Cortex of kidney (tissue), 1 donor: ENCODE results near the gene DENND1A.

Source experiments
- DNase-seq: peaks from one replicate; lab custom pipeline; 2025; lab: John Stamatoyannopoulos, UW

Gene DENND1A

GRCh38 chr9:123865226-123866000 is 64.5 kb downstream of the DENND1A start:
- no peak for DNase-seq

GRCh38 chr9:123864251-123864650 is 65.7 kb downstream of the DENND1A start:
- no peak for DNase-seq

- no peak for DNase-seq
These were observed 66.6 kb downstream of the DENND1A start for GRCh38 chr9:123863164-123863855.

DNA sequence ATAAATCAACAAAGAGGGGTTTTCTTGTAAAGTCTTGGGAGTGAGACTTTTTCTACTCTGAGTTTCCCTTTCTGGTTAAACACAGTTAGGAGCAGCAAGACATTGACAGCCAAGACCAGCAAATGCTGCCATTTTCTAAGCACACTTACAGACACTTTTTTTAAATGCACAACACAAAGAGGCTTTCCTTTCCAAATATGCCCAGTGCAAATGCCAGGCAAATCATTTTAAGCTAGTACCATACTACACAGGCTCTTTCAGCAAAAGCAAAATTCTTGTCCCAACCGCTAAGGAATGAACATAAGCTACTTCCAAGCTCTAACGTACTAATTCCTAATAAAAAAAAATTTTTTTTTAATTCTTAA is 68.2 kb downstream of the DENND1A start:
- DNase-seq, result no peak

- DNase-seq, result no peak
These were observed 68.7 kb downstream of the DENND1A start for GRCh38 chr9:123861086-123861755.

DNA sequence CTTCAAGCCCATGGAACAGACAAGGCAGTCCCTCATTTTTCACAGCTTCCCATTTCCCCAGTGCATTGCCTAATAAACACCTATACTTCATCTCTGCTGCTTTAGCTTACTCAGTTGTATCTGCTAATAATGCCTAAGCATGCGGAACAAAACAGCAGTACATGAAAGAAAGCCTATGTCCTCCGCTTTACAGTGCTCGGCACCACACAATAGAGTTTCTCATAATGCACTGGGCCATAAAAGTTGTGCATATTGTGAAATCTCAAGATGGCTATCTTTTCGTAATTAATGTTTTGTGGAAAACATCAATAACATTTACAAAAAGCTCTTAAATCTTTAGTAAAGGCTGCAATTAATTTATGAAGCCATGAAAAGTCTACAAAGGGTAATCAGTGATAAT is 69.3 kb downstream of the DENND1A start:
- no peak for DNase-seq

- DNase-seq, result no peak
These were observed 77.5 kb downstream of the DENND1A start for GRCh38 chr9:123852403-123852802.

- no peak for DNase-seq
These were observed 78.1 kb downstream of the DENND1A start for GRCh38 chr9:123851851-123852250.

DNA sequence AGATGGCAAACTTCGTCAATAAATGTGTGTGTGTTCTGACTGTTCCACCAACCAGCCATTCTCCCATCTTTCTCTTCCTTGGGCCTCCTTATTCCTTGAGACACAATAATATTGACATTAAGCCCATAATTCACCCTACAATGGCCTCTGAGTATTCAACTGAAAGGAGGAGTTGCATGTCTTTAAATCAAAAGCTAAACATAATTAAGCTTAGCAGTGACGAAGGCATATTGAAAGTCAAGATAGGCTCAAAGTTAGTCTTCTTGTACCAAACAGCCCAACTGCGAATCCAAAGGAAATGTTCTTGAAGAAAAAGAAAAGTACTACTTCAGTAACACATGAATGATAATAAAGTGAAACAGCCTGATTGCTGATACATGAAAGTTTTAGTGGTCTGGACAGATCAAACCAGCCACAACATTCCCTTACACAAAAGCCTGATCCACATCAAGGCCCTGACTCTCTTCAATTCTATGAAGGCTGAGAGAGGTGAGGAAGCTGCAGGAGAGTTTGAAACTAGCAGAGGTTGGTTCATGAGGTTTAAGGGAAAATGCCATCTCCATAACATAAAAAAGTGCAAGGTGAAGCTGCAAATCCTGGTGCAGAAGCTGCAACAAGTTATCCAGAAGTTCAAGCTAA is 81.4 kb downstream of the DENND1A start:
- no peak for DNase-seq

- DNase-seq, result no peak
These were observed 83.0 kb downstream of the DENND1A start for GRCh38 chr9:123846966-123847365.

DNA sequence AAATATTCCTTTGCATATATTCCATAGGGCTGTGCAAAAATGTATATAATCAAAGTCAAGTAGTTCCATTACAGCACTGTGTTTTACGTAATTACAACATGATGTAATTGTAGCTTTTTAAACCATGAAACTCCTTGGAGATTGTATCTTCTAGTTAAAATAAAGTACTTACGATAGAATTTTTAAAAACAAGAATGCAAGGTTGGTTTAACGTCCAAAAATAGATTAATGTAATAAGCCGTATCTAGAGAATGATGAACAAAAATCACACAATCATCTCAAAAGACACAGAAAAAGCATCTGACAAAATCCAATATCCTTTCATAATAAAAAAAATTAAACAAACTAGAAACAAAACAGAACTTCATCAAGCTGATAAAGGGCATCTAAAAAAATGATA is 86.2 kb downstream of the DENND1A start:
- DNase-seq, result no peak

DNA sequence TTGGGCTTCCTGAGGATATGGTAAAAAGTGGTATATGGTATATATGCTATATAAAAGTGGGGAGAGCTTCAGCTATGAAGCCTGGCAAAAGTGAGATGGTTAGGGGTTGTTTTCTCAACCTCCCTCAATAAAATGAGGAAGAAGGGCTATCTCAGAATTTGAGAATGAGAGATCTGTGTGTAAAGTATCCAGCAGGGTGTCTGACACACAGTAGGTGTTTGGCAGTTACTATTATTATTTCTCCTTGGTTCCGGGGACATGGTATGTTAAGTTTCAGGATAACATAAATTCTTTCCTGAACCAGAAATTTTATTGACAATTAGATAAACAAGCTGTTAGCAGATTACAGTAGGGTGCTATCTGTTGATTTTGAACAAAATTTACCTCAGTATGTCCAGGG is 94.1 kb downstream of the DENND1A start:
- DNase-seq, result no peak

- no peak for DNase-seq
These were observed 94.9 kb downstream of the DENND1A start for GRCh38 chr9:123834889-123835562.

DNA sequence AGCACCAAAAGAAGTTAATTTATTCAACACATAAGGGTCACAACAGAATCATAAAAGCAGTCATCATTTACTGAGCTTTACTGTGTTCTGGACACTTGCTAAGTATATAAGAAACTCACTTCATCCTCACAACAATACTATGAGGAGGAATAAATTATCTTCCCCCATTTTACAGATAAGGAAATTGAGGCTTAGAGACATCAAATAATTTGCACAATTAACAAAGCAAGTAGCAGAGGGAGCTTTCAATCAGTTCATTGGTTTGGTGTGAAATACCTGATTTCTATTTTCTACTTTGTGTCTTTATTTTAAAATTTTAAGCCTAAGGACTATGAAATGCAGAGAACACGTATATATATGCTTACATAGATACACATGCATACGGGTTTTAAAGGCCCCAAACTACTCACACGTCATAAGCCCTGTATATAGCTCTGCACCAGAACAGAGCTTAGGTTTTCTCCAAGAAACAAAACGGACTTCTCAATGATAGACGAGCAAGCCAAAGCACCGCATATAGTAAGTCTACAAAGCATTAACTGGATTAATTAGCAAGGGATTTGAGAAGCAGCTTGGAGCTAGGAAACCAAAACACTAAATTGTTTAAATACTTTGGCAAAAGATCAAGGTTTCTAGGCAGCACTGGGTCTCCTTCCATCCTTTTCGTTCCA is 95.6 kb downstream of the DENND1A start:
- DNase-seq, result no peak

- no peak for DNase-seq
These were observed 96.9 kb downstream of the DENND1A start for GRCh38 chr9:123832858-123833650.

DNA sequence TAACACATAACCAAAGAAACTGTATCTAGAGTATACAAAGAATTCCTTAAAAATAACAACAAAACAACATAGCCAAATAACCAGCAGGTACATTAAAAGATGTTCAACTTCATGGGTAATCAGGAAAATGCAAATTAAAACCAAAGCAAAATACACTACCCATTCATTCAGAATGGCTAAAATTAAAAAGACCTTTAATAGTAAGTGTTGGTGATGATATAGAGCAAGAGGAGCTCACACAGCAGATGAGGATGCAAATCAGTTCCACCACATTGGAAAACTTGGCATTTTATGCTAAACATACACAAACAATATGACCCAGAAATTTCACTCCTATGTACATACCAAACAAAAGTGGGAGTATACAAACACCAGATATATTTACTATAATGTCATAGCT is 97.8 kb downstream of the DENND1A start:
- DNase-seq, result no peak

- no peak for DNase-seq
These were observed 101.5 kb downstream of the DENND1A start for GRCh38 chr9:123828449-123828848.

DNA sequence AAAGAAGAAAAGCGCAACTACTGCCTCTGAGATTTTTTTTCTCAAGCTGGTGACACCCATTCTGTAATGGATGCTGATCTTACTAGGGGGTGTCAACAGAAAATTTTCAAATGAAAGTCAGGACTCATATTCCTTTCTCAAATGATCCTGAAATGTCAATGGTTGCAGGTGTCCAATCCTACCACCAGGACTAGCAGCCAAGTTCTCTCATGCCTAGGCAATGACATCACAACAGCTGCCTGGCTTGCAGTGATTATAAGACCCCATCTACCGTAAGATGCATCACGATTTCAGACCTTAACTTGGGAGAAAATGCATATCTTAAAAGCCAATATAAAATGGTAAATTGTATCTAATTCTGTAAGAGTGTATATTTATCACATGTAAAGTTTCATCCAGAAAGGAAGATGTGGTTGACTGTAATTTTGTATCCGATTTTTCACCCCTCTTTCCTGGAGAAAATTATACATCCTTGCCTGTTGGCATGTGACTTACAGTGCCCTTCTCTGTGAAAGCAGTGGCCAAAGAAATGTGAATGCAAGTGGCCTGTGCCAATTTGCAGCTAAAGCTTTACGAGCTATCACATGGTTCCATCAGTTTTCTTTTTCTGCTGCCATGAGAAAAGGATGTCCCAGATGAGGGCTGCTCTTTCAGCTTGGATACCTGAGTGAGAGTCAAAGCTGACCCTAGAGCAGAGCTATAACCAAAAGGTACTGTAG is 104.4 kb downstream of the DENND1A start:
- no peak for DNase-seq

GRCh38 chr9:123823194-123823947 is 106.6 kb downstream of the DENND1A start:
- no peak for DNase-seq
